Activated gamma-delta T cell treated with Interleukin-2 at 50 U/mL for 16 hours (primary cell): ENCODE results near the gene SLC35E3.

Experiments
- DNase-seq: peaks from one replicate; pipeline ENCODE4 v3.0.0-alpha.2; 2020

SLC35E3 gene

GRCh38 chr12:68745904-68746571, at the start of gene SLC35E3:
Gene SLC35E3, plus strand, starts transcription at chr12:68746176. Its CDS starts 202 bp downstream, at chr12:68746378.
- DNase-seq = peak; percentile 90

DNA sequence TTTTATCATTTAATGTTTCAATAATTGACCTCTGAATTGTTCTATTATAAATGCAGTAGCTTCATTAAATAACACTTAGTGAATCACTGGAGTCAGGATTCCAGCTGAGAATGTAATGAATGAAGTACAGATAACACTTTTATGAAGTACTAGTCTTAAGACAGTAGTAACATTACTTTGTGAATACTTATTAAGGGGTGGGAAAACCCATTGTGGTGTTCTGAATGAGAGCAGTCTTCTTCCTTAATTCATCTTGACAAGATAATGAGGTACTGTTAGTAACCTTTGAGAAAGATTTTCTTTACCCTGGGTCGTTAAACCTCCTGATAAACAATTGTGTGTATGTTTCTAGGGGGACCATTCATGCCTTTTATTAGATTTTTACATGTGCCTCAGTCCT, 46.5 kb upstream of the SLC35E3 start:
- DNase-seq = no peak

- no peak for DNase-seq
These were observed 18.2 kb upstream of the SLC35E3 start for GRCh38 chr12:68727776-68728175.

DNA sequence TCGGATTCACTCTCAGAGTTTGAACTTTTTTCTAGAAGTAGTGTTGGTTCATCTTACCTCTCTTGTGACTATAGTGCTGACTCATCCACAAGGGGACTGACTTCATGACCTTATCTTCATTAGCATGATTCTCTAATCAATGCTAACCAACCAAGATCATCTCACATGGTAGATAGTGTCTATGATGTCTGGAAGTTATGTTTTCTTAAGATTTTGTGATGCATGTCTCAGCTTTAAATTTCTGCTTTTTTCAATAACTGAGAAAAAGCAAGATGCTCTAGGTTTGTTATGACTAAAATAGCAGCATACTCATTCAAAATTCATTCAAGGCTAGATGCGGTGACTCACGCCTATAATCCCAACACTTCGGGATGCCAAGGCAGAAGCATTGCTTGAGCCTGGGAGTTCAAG, 12.3 kb upstream of the SLC35E3 start:
- DNase-seq = no peak

DNA sequence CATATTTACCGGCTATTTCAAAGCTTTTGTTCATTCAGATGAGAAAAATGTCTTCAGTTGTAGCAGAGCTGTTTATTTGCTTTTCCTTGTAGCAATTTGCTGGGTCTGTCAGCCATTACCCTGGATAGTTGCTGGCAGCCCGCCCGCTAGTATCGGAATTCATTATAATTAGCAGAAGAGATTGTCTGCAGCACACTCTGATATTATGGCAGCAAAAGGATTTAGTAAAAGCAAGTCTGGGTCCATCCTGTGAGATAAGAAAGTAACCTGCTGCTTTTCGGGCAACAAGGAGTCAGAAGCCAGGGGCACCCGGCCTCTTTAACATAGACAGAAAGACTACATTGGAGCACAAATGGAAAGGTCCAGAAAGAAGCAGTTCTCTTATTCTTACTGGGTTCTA, 6.1 kb upstream of the SLC35E3 start:
- DNase-seq = no peak

DNA sequence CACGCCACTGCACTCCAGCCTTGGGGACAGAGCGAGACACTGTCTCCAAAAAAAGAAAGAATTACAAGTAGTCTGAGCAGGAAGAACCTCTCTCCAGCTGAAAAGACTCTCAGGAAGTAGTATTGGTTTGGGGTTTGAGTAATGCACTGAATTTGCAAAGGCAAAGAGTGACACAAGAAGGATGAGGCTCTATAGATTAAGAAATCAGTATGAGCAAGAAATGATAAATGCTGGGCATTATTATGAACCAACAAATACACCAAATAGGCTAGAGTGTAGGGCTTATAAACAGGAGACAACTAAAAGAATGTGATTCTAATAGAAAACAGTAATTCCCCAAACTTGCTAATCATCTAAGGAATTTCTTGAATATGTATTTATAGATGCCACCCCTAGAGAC, 2.6 kb upstream of the SLC35E3 start:
- DNase-seq = no peak

- DNase-seq = no peak
These were observed 536 bp upstream of the SLC35E3 start for GRCh38 chr12:68745376-68745903.

GRCh38 chr12:68746572-68747180, 700 bp downstream of the SLC35E3 start:
- peak; percentile 9 for DNase-seq

- no peak for DNase-seq
These were observed 3.5 kb downstream of the SLC35E3 start for GRCh38 chr12:68749443-68749842.

DNA sequence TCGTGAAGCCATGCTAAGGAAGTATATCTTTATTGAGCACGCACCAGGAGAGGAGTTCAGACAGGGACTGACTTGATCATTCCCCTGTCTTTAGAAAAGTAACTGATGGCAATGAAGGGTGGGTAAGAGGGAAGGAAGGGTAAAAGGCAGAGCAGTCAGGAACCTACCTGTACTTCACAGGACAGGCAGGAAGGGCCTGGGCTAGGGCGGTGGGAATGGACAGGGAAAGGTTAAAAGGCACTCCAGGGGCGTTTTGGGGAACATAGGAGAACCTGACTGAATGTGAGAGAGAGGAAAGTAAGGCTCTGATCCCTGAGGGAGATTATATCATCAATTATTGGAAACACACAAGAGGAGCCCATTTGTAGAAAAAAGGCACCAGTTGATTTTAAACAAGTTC, 3.9 kb downstream of the SLC35E3 start:
- no peak for DNase-seq

GRCh38 chr12:68750506-68750905, 4.5 kb downstream of the SLC35E3 start:
- no peak for DNase-seq

DNA sequence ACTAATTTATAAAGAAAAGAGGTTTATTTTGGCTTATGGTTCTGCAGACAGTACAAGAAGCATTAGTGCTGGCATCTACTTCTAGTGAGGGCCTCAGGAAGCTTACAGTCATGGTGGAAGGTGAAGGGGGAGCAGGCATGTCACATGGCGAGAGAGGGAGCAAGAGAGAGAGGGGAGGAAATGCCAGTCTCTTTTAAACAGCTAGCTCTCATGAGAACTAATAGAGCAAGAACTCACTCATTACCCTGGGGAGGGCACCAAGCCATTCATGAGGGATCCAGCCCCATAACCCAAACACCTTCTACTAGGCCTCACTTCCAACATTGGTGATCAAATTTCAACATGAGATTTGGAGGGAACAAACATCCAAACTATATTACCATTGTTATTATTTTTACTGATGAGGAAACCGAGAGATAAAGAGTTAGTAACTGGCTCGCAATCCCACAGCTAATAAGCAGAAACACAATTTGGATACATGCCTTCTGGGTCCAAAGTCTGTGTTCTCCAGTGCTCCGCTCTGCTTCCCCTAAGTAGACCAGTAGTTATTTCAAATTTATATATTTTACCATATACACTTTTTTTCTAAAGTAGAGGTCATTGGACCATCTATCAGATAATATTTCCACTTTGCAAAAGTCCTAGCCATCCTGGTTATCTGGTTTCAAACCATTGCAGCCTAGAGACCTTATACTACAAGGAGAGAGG, 9.7 kb downstream of the SLC35E3 start:
- DNase-seq = no peak

DNA sequence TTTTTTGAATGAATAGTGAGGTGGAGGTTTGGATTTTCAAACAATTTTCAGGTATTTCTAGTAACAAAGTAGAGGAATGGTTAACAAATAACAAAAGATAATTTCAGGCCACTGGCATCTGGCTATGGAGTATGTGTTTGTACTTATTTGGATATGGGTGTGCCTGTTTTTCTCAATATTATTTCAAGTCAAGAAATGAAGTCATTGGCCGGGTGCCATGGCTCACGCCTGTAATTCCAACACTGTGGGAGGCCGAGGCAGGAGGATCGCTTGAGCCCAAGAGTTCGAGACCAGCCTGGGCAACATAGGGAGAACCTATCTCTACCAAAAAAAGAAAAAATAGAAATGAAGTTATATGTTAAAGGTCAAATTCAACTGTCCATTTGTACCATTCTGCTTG, 13.9 kb downstream of the SLC35E3 start:
- DNase-seq = no peak

- no peak for DNase-seq
These were observed 14.9 kb downstream of the SLC35E3 start for GRCh38 chr12:68760806-68761441.

DNA sequence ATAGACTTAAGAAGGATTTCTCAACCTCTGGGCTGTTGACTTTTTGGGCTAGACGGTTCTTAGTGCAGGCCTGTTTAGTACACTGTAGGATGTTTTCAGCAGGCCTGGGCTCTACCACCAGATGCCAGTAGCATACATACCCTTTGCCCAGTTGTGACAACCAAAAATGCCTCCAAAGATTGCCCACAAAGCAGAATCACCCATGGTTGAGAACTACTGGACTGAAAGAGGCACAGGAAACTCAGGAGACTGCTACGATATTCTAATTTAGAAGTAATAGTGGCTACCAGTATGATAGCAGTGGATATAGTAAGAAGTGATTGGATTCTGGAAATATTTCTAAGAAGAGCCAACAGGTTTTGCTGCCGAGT, 15.5 kb downstream of the SLC35E3 start:
- DNase-seq = no peak

- DNase-seq = no peak
These were observed 16.1 kb downstream of the SLC35E3 start for GRCh38 chr12:68761901-68762630.

- no peak for DNase-seq
These were observed 16.7 kb downstream of the SLC35E3 start for GRCh38 chr12:68762691-68763090.

DNA sequence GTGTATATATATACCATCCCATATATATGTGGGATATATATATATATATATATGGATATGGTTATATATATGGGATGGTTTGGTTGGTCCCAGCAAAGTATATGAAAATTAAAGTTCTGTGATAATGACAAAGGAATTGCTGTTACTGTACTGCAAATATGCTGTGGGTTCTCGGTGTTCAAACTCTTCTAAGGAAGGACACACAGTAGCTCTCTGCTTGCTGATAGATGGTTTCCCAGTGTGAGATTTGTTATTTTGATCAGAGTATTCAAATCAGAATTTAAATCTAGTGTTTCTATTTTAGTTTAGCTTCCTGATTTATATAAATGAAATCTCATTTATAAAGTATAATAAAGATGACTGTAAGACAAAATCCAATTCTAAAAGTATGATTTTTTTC, 19.7 kb downstream of the SLC35E3 start:
- DNase-seq = no peak

DNA sequence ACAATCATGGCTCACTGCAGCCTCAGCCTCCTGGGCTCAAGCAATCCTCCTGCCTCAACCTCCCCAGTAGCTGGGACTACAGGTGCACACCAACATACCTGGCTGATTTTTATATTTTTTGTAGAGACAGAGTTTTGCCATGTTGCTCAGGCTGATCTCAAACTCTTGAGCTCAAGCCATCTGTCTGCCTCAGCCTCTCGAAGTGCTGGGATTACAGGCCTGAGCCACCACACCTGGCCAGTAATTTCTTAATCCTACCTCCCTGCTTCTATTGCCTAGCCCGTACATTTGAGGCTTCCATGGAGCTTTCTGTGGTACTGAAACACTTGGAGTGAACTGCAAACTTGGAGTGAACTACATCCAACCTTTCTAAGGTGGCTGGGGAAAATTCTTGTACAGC, 20.7 kb downstream of the SLC35E3 start:
- DNase-seq = no peak

- DNase-seq = no peak
These were observed 21.2 kb downstream of the SLC35E3 start for GRCh38 chr12:68767191-68767590.

DNA sequence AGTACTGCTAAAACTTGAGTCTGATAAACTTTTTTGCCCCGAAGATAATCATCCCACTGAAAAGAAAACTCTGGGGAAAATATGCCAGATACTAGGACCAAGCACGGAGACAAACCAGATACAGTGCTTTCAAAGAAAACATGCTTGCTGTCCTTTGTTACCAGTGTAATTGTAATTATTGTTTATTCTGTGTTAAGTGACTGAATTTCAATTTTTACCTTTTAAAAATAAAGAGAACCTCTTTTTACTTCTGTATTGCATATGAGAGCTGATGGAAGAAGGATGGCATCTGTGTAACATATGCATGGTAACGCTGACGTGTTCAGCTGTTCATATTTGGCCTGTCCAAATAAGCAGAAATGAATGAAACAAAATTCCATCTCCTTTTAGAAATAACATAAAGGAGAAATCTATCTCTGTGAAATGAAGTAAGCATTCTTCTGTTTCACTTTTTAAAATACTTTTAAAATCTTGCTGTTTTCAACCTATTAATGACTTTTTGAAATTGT, 22.5 kb downstream of the SLC35E3 start:
- no peak for DNase-seq

DNA sequence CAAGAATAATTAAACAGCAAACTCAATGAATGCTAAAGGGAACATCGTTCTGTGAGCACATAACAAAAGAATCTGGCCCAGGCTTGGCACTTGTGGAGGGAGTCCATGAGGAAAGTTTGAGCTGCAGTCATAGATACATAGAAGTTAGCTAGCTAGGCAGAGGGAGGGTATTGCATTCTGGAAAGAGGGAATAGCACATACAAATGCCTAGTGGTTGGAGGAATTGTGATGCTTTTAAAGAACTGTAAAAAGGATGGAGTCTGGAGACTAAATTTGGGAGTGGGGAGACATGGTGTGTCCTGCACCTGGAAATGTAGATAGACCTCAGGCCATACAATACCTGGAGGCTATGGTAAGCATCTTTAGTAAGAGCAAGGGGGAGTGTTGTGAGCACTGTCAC, 24.0 kb downstream of the SLC35E3 start:
- no peak for DNase-seq
